Neural crest cell (in vitro differentiated cells): ENCODE measurements around the gene UNC13B. TPM values are rescaled to one million over a fixed set of nuclear protein-coding genes. Genes with fewer than 3 reads are reported as not detected.

Source experiments
- DNase-seq: peaks from one replicate; pipeline ENCODE4 v3.0.0; 2021; ENCODE audit warnings: low read depth, mixed read lengths, low spot score
- H3K27ac Mint-ChIP-seq: one replicate; pipeline ENCODE4 v1.8.0; 2021; ENCODE audit warnings: mild to moderate bottlenecking, mixed read lengths; ENCODE audit not compliant: unreplicated experiment
- H3K27me3 Mint-ChIP-seq: 2 replicates; pipeline ENCODE4 v1.8.0; 2021; ENCODE audit warnings: low read depth, mild to moderate bottlenecking, mixed read lengths
- H3K36me3 Mint-ChIP-seq: 2 replicates; pipeline ENCODE4 v1.8.0; 2021; ENCODE audit warnings: low read depth, mild to moderate bottlenecking, mixed read lengths
- H3K4me1 Mint-ChIP-seq: 2 replicates; pipeline ENCODE4 v1.8.0; 2021; ENCODE audit warnings: mixed read lengths
- H3K4me3 Mint-ChIP-seq: one replicate; pipeline ENCODE4 v1.8.0; 2021; ENCODE audit warnings: mild to moderate bottlenecking, mixed read lengths
- H3K9me3 Mint-ChIP-seq: 2 replicates; pipeline ENCODE4 v1.8.0; 2021; ENCODE audit warnings: mixed read lengths
- CTCF ChIP-seq: fragments of 200-600 bp; sonication (generic); conservative IDR thresholded peaks from 2 replicates; pipeline ENCODE4 v1.5.0; 2021; ENCODE audit warnings: antibody characterized with exemption, mild to moderate bottlenecking
- total RNA-seq: library from RNA; stranded (reverse); gene quantifications from 2 replicates; pipeline ENCODE4 v1.2.1, GENCODE V29; 2021

The UNC13B gene
- total RNA-seq, 1 donor from 2014 or later = 56.9 TPM

GRCh38 chr9:35277628-35278359 lies 116.0 kb downstream of the UNC13B start:
- Mint-ChIP-seq H3K27me3 (no peaks in the 10 kb centered on the region), H3K36me3 (no peaks in the 10 kb centered on the region), H3K4me3 (no peak overlapping the region), H3K27ac (no peak overlapping the region), H3K9me3 (no peaks in the 10 kb centered on the region), H3K4me1 (peaks cover 6% of the 10 kb centered on the region)
- no peak for TF ChIP-seq CTCF
- no peak for DNase-seq

GRCh38 chr9:35279946-35280345 lies 118.1 kb downstream of the UNC13B start:
- Mint-ChIP-seq H3K4me1 (peaks cover 6% of the 10 kb centered on the region), H3K27me3 (no peaks in the 10 kb centered on the region), H3K9me3 (no peaks in the 10 kb centered on the region), H3K27ac (no peak overlapping the region), H3K36me3 (no peaks in the 10 kb centered on the region), H3K4me3 (no peak overlapping the region)
- DNase-seq = no peak
- TF ChIP-seq CTCF = no peak

- TF ChIP-seq CTCF = no peak
- DNase-seq = no peak
- H3K27me3 Mint-ChIP-seq = no peaks in the 10 kb centered on the region
- no peak overlapping the region for H3K4me3 Mint-ChIP-seq
- no peaks in the 10 kb centered on the region for H3K36me3 Mint-ChIP-seq
- H3K9me3 Mint-ChIP-seq = no peaks in the 10 kb centered on the region
- no peak overlapping the region for H3K27ac Mint-ChIP-seq
- peaks cover 6% of the 10 kb centered on the region for H3K4me1 Mint-ChIP-seq
Measured at GRCh38 chr9:35280399-35280798, 118.6 kb downstream of the UNC13B start.

- no peak for DNase-seq
- H3K4me1 Mint-ChIP-seq = no peaks in the 10 kb centered on the region
- H3K36me3 Mint-ChIP-seq = peaks cover 9% of the 10 kb centered on the region
- peaks cover 6% of the 10 kb centered on the region for H3K9me3 Mint-ChIP-seq
- no peak overlapping the region for H3K4me3 Mint-ChIP-seq
- H3K27me3 Mint-ChIP-seq = peaks cover 2% of the 10 kb centered on the region
- H3K27ac Mint-ChIP-seq = no peak overlapping the region
- TF ChIP-seq CTCF = no peak
Measured at GRCh38 chr9:35285731-35286130, 123.9 kb downstream of the UNC13B start.

- H3K36me3 Mint-ChIP-seq = peaks cover 9% of the 10 kb centered on the region
- no peak overlapping the region for H3K4me3 Mint-ChIP-seq
- H3K27me3 Mint-ChIP-seq = peaks cover 3% of the 10 kb centered on the region
- no peak for TF ChIP-seq CTCF
- no peak for DNase-seq
- H3K4me1 Mint-ChIP-seq = no peaks in the 10 kb centered on the region
- no peak overlapping the region for H3K27ac Mint-ChIP-seq
- peaks cover 6% of the 10 kb centered on the region for H3K9me3 Mint-ChIP-seq
Measured at GRCh38 chr9:35286381-35286780, 124.6 kb downstream of the UNC13B start.
